WTC11 (cell line): ENCODE measurements around the gene IL10.

Source experiments
- ATF6 ChIP-seq: sonication (generic); formaldehyde crosslinking; IDR thresholded peaks from 2 replicates; pipeline ENCODE4 v1.8.1; 2023; ENCODE audit warnings: mild to moderate bottlenecking, missing genetic modification reagents
- E2F1 ChIP-seq: sonication (generic); formaldehyde crosslinking; IDR thresholded peaks from 2 replicates; pipeline ENCODE4 v1.8.0; 2022; ENCODE audit warnings: mild to moderate bottlenecking, missing genetic modification reagents
- ERG ChIP-seq: fragments of 250-450 bp; sonication (Bioruptor Pico); IDR thresholded peaks from 2 replicates; pipeline ENCODE4 v1.8.0; 2021; ENCODE audit warnings: mild to moderate bottlenecking
- KAT7 ChIP-seq: sonication (generic); formaldehyde crosslinking; IDR thresholded peaks from 2 replicates; pipeline ENCODE4 v1.8.1; 2023; ENCODE audit warnings: missing genetic modification reagents, mild to moderate bottlenecking, borderline replicate concordance
- NFE2L1 ChIP-seq: sonication (generic); formaldehyde crosslinking; IDR thresholded peaks from 2 replicates; pipeline ENCODE4 v1.8.1; 2023; ENCODE audit warnings: missing genetic modification reagents
- NR2C2 ChIP-seq: sonication (generic); formaldehyde crosslinking; IDR thresholded peaks from 2 replicates; pipeline ENCODE4 v1.8.0; 2022; ENCODE audit warnings: mild to moderate bottlenecking, missing genetic modification reagents
- RORB ChIP-seq: fragments of 250-450 bp; sonication (Bioruptor Pico); IDR thresholded peaks from 2 replicates; pipeline ENCODE4 v1.9.0; 2021; ENCODE audit warnings: mild to moderate bottlenecking
- TF ChIP-seq, protein P1 (sequence below): fragments of 200-600 bp; IDR thresholded peaks from 2 replicates; pipeline ENCODE4 v1.8.0; 2022; ENCODE audit warnings: antibody characterized with exemption
- TF ChIP-seq, protein P2 (sequence below): sonication (generic); formaldehyde crosslinking; IDR thresholded peaks from 2 replicates; pipeline ENCODE4 v1.8.0; 2022; ENCODE audit warnings: mild to moderate bottlenecking, missing genetic modification reagents
- TF ChIP-seq, protein P3 (sequence below): sonication (generic); formaldehyde crosslinking; IDR thresholded peaks from 2 replicates; pipeline ENCODE4 v1.8.1; 2023; ENCODE audit warnings: mild to moderate bottlenecking, missing genetic modification reagents, moderate library complexity
- TF ChIP-seq, protein P4 (sequence below): sonication (generic); formaldehyde crosslinking; IDR thresholded peaks from 2 replicates; pipeline ENCODE4 v1.8.1; 2022; ENCODE audit warnings: missing genetic modification reagents, borderline replicate concordance

GRCh38 chr1:206812471-206812870, 40.2 kb upstream of the IL10 start:
- TF ChIP-seq, protein P1, sequence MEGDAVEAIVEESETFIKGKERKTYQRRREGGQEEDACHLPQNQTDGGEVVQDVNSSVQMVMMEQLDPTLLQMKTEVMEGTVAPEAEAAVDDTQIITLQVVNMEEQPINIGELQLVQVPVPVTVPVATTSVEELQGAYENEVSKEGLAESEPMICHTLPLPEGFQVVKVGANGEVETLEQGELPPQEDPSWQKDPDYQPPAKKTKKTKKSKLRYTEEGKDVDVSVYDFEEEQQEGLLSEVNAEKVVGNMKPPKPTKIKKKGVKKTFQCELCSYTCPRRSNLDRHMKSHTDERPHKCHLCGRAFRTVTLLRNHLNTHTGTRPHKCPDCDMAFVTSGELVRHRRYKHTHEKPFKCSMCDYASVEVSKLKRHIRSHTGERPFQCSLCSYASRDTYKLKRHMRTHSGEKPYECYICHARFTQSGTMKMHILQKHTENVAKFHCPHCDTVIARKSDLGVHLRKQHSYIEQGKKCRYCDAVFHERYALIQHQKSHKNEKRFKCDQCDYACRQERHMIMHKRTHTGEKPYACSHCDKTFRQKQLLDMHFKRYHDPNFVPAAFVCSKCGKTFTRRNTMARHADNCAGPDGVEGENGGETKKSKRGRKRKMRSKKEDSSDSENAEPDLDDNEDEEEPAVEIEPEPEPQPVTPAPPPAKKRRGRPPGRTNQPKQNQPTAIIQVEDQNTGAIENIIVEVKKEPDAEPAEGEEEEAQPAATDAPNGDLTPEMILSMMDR = no peak
- TF ChIP-seq NFE2L1 (CRISPR knock-in tag) = no peak
- TF ChIP-seq, protein P2, sequence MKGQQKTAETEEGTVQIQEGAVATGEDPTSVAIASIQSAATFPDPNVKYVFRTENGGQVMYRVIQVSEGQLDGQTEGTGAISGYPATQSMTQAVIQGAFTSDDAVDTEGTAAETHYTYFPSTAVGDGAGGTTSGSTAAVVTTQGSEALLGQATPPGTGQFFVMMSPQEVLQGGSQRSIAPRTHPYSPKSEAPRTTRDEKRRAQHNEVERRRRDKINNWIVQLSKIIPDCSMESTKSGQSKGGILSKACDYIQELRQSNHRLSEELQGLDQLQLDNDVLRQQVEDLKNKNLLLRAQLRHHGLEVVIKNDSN (CRISPR knock-in tag) = no peak
- TF ChIP-seq ERG (CRISPR knock-in tag) = no peak
- TF ChIP-seq, protein P3, sequence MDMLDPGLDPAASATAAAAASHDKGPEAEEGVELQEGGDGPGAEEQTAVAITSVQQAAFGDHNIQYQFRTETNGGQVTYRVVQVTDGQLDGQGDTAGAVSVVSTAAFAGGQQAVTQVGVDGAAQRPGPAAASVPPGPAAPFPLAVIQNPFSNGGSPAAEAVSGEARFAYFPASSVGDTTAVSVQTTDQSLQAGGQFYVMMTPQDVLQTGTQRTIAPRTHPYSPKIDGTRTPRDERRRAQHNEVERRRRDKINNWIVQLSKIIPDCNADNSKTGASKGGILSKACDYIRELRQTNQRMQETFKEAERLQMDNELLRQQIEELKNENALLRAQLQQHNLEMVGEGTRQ (CRISPR knock-in tag) = no peak
- TF ChIP-seq NR2C2 (CRISPR knock-in tag) = no peak
- TF ChIP-seq, protein P4, sequence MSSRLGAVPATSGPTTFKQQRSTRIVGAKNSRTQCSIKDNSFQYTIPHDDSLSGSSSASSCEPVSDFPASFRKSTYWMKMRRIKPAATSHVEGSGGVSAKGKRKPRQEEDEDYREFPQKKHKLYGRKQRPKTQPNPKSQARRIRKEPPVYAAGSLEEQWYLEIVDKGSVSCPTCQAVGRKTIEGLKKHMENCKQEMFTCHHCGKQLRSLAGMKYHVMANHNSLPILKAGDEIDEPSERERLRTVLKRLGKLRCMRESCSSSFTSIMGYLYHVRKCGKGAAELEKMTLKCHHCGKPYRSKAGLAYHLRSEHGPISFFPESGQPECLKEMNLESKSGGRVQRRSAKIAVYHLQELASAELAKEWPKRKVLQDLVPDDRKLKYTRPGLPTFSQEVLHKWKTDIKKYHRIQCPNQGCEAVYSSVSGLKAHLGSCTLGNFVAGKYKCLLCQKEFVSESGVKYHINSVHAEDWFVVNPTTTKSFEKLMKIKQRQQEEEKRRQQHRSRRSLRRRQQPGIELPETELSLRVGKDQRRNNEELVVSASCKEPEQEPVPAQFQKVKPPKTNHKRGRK = no peak
- no peak for TF ChIP-seq ATF6
- TF ChIP-seq E2F1 (CRISPR knock-in tag) = no peak
- no peak for TF ChIP-seq RORB (CRISPR knock-in tag)
- TF ChIP-seq KAT7 (CRISPR knock-in tag) = no peak
